ENCODE results near the gene NKG7.
"Not testable (repeated sequence)": the region's sequence is repeated elsewhere in the genome, so short reads cannot be mapped to it uniquely, and the experiment has no call there.

DNA sequence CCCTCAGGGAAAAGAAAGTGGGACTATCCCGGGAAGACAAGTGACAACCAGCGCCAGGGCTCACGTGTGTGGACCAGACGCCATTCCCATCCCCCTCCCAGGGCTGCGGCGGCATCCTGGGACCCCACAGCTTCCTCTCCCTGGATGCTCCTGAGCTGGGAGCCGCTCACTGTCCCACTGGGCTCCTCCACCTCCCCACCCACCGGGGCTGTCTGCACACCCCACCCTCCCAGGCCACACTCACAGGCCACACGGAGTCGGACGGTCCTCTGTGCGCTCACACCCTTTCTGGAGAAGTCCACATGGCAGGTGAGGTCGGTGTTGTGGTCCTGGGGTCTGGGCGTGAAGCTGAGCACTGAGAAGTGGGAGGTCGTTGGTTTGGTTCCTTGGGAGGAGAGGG lies 44.0 kb upstream of the NKG7 start:
- TF ChIP-seq POLR2A (IDR thresholded peaks at IDR 0.05; ENCODE audit: low read length); GATA1 (IDR thresholded peaks at IDR 0.05; ENCODE audit: low read depth, low read length): not testable (repeated sequence)
